PC-9 (cell line): ENCODE data around the gene TMEM92. TPM values are rescaled to one million over a fixed set of nuclear protein-coding genes. Genes with fewer than 3 reads are reported as not detected.

ENCODE experiments used
- BruUV-seq: library from RNA; stranded (reverse); fragments of 400-500 nt; replicated peaks from 2 replicates; lab custom pipeline; 2021; lab: Mats Ljungman, UMichigan
- CTCF ChIA-PET: fragments of 300-600 bp; sonication (Branson Sonifier 250); formaldehyde crosslinking; loops from one replicate; lab custom pipeline; 2022; ENCODE audit warnings: antibody characterized with exemption; lab: Charles Lee
- POLR2A ChIA-PET: fragments of 300-600 bp; sonication (Branson Sonifier 250); formaldehyde crosslinking; loops from one replicate; lab custom pipeline; 2022; ENCODE audit warnings: antibody characterized with exemption; ENCODE audit not compliant: unreplicated experiment; lab: Charles Lee
- DNase-seq, 2 experiments: peaks; one replicate each; pipeline versions ENCODE4 v3.0.0 to v3.0.0-alpha.2; 2015 to 2022; ENCODE audit warnings: mixed read lengths in 1 of 2
- H2AFZ ChIP-seq: fragments of 200-600 bp; sonication (generic); 2 replicates; pipeline ENCODE4 v1.8.1; 2017; ENCODE audit warnings: antibody characterized with exemption
- H3F3A ChIP-seq: fragments of 200-600 bp; sonication (generic); 2 replicates; pipeline ENCODE4 v1.8.1; 2017; ENCODE audit warnings: antibody characterized with exemption, mild to moderate bottlenecking, low read depth; ENCODE audit not compliant: insufficient read depth
- H3K27ac ChIP-seq: fragments of 200-600 bp; sonication (generic); 2 replicates; pipeline ENCODE4 v1.6.1; 2016; ENCODE audit warnings: mixed run types
- H3K27me3 ChIP-seq: fragments of 200-600 bp; sonication (generic); 2 replicates; pipeline ENCODE4 v1.6.1; 2016; ENCODE audit warnings: low read depth, mixed run types; ENCODE audit not compliant: insufficient read depth
- H3K36me3 ChIP-seq: fragments of 200-600 bp; sonication (generic); 2 replicates; pipeline ENCODE4 v1.6.1; 2016; ENCODE audit warnings: low read depth, mixed run types
- H3K4me1 ChIP-seq: fragments of 200-600 bp; sonication (generic); replicated peaks from 2 replicates; pipeline ENCODE4 v1.6.1; 2016; ENCODE audit warnings: mixed run types; ENCODE audit not compliant: insufficient read depth
- H3K4me2 ChIP-seq: fragments of 200-600 bp; sonication (generic); 2 replicates; pipeline ENCODE4 v1.6.1; 2017; ENCODE audit warnings: mixed run types
- H3K4me3 ChIP-seq: fragments of 200-600 bp; sonication (generic); 2 replicates; pipeline ENCODE4 v1.6.1; 2016; ENCODE audit warnings: mixed run types
- H3K79me2 ChIP-seq: fragments of 200-600 bp; sonication (generic); 2 replicates; pipeline ENCODE4 v1.6.1; 2017; ENCODE audit warnings: low read depth, mixed run types
- H3K9me2 ChIP-seq: fragments of 200-600 bp; sonication (generic); 2 replicates; pipeline ENCODE4 v1.8.1; 2017; ENCODE audit warnings: mild to moderate bottlenecking; ENCODE audit not compliant: insufficient read depth
- H3K9me3 ChIP-seq: fragments of 200-600 bp; sonication (generic); 2 replicates; pipeline ENCODE4 v1.8.1; 2016; ENCODE audit warnings: low read depth; ENCODE audit not compliant: insufficient read depth
- H4K20me1 ChIP-seq: fragments of 200-600 bp; sonication (generic); 2 replicates; pipeline ENCODE4 v1.8.1; 2017; ENCODE audit not compliant: insufficient read depth
- CTCF ChIP-seq: fragments of 200-600 bp; sonication (generic); conservative IDR thresholded peaks from 2 replicates; pipeline ENCODE4 v1.6.1; 2017; ENCODE audit warnings: mixed run types, antibody characterized with exemption, mild to moderate bottlenecking, moderate library complexity
- EZH2 ChIP-seq: fragments of 200-600 bp; sonication (generic); IDR thresholded peaks from 2 replicates; pipeline ENCODE4 v1.8.0; 2017; ENCODE audit warnings: antibody characterized with exemption, low read depth
- intact Hi-C: fragments of 100-400 bp; cut with micrococcal nuclease; formaldehyde crosslinking; loops from one replicate; pipeline ENCODE4 v1.10.0; 2022; ENCODE audit not compliant: unreplicated experiment
- total RNA-seq: library from RNA; stranded (reverse); gene quantifications from 2 replicates; pipeline ENCODE4 v1.2.3, GENCODE V29; 2021

Gene TMEM92
- total RNA-seq, 1 experiment from 2014 or later: 16.6 TPM

DNA sequence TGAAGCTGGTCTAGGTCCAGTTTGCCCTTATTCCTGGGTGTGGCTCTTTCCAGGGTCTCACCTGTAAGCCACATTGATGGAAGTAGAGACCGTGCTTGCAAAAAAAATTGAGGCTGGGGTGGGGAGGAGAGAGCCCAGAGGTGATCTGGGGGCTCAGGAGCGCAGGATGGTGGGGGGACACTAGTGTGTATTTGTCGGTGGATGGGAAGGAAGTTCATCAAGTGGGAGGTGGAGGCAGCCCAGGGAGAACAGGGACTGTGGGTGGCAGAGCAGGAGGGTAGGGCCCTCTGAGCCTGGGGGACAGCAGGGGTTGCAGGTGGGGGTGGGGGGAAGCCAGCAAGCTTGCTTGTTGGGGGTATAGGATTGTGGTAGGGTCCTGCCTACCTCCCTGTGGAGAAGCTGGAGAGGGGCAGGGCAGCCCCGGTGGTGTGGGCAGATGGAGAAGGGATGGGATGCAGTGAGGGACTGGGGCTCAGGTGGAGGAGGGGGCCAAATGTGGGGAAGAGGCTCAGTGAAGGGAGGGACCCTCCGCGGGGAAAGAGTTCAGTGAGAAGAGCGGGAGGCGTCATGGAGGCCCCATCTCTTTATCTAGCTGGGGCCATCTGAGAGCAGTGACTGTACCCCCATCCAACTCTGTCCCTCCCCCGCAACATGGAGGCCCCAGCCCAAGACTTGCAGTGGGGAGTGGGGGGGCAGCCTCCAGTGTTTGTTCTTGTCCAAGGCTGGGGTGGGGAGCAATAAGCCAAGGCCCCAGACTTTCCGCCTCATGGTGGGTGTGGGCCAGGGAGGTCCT, 17.2 kb upstream of the TMEM92 start:
- H3K27ac ChIP-seq: no peak overlapping the region
- ChIA-PET CTCF (interaction anchor here (0.6 kb wide), 1 partner anchor 28 kb away, joined by 4 read pairs; no protein-coding TSS in a partner anchor), POLR2A (no interaction called here)
- H2AFZ ChIP-seq: no peak overlapping the region
- 0 out of 2 replicates have a peak, but pooled peaks cover under 1% of the 10 kb centered on the region for H3K4me1 ChIP-seq
- no peaks in the 10 kb centered on the region for H3F3A ChIP-seq
- H3K36me3 ChIP-seq: no peaks in the 10 kb centered on the region
- DNase-seq: no peak
- no peaks in the 10 kb centered on the region for H3K9me2 ChIP-seq
- intact Hi-C loops: no loop called here
- peaks cover 6% of the 10 kb centered on the region for H3K27me3 ChIP-seq
- H3K79me2 ChIP-seq: no peaks in the 10 kb centered on the region
- TF ChIP-seq EZH2 (no peak), CTCF (no peak)
- no TSS peak for BruUV-seq
- H3K4me2 ChIP-seq: no peak overlapping the region
- no peak overlapping the region for H3K4me3 ChIP-seq
- no peaks in the 10 kb centered on the region for H3K9me3 ChIP-seq
- no peaks in the 10 kb centered on the region for H4K20me1 ChIP-seq

DNA sequence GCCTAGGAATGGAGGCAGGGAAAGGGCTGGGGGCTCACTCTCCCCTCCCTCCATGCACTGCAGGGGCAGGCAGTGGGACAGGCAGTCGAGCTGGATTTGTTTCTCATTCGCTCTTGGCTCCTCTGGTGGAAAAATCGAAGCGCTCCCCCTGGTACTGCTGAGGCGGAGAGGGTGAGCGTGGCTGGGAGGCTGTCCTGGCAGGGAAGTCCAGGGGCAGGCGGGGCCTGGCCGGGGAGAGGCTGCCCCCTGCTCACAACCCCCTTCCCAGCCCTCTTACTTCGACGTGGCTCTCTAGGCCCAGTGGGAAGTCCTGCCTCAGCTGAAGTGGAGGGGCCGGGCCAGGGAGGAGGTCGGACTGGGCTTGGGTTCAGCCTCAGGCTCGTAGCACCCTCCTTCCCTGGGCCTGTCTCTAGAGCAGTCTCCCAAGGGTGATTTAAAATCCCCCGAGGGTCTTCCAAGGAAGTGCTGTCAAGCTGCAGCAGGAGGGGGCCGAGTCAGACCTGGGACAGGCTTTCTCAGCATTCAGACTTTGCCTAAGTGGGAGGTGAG, 16.5 kb upstream of the TMEM92 start:
- no TSS peak for BruUV-seq
- CTCF ChIA-PET: no interaction called here

More for the DNA sequence above, 16.5 kb upstream of the TMEM92 start:
- Histone ChIP-seq H3K27me3 (peaks cover 7% of the 10 kb centered on the region; the same call in 1 of the 2 replicates), H3K36me3 (no peaks in the 10 kb centered on the region), H3K4me3 (no peak overlapping the region), H3K27ac (no peak overlapping the region), H4K20me1 (no peaks in the 10 kb centered on the region), H3K9me2 (no peaks in the 10 kb centered on the region), H3K9me3 (no peaks in the 10 kb centered on the region), H3K4me1 (0 out of 2 replicates have a peak, but pooled peaks cover 5% of the 10 kb centered on the region), H3F3A (no peaks in the 10 kb centered on the region), H3K4me2 (no peak overlapping the region), H3K79me2 (no peaks in the 10 kb centered on the region), H2AFZ (no peak overlapping the region)
- POLR2A ChIA-PET: no interaction called here
- intact Hi-C loops: no loop called here
- DNase-seq: no peak
- TF ChIP-seq CTCF: no peak
- no peak for TF ChIP-seq EZH2
